ENCODE measurements around the gene TMEM95. TPM values are rescaled to one million over a fixed set of nuclear protein-coding genes. Genes with fewer than 3 reads are reported as not detected.
A peak's percentile ranks its signal among the peaks of the same experiment; 100 is the strongest.

Gene TMEM95
- total RNA-seq, 1 experiment from 2014 or later = 0.50 TPM

DNA sequence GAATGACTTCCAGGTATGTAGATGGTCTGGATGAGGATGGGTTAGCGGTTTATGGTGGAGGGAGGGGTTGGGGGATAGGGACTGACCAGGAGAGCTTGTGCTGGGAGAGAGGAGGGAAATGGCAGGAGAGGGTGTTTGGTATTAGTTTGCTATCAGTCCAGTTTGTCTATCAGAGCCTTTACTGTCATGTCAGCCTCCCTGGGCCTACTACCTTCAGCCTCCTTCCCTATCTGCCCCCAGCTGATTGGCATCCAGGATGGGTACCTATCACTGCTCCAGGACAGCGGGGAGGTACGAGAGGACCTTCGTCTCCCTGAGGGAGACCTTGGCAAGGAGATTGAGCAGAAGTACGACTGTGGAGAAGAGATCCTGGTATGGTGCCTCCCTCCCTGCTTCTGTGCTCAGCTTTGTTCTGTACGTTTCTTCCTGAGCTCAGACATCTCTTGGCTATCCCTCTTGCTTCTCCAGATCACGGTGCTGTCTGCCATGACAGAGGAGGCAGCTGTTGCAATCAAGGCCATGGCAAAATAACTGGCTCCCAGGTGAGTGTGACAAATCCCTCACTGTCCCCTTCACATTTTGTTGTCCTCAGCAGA is 43.7 kb upstream of the TMEM95 start:
- H4K20me1 ChIP-seq (ENCODE audit: insufficient read depth) = peaks cover 56% of the 10 kb centered on the region
- BruUV-seq (replicated peaks) = no TSS peak
- H3K79me2 ChIP-seq (ENCODE audit: low read depth) = peaks cover 68% of the 10 kb centered on the region
- no peak for DNase-seq
- no peak overlapping the region for H3K4me3 ChIP-seq
- peak overlapping the region; percentile 98 for H3K4me2 ChIP-seq
- no peaks in the 10 kb centered on the region for H3K9me2 ChIP-seq (ENCODE audit: insufficient read depth)
- no peaks in the 10 kb centered on the region for H3K9me3 ChIP-seq (ENCODE audit: insufficient read depth, low read depth)
- H2AFZ ChIP-seq = no peak overlapping the region
- ChIA-PET POLR2A (ENCODE audit: unreplicated experiment) (no interaction called here), CTCF (no interaction called here)
- H3K27ac ChIP-seq = peak overlapping the region; percentile 68; the same call in 1 of the 2 replicates
- H3K36me3 ChIP-seq (ENCODE audit: low read depth) = peaks cover 44% of the 10 kb centered on the region
- H3K27me3 ChIP-seq (ENCODE audit: insufficient read depth, low read depth) = no peaks in the 10 kb centered on the region
- H3K4me1 ChIP-seq (replicated peaks; ENCODE audit: insufficient read depth) = peaks cover 45% of the 10 kb centered on the region
- TF ChIP-seq, protein P1, sequence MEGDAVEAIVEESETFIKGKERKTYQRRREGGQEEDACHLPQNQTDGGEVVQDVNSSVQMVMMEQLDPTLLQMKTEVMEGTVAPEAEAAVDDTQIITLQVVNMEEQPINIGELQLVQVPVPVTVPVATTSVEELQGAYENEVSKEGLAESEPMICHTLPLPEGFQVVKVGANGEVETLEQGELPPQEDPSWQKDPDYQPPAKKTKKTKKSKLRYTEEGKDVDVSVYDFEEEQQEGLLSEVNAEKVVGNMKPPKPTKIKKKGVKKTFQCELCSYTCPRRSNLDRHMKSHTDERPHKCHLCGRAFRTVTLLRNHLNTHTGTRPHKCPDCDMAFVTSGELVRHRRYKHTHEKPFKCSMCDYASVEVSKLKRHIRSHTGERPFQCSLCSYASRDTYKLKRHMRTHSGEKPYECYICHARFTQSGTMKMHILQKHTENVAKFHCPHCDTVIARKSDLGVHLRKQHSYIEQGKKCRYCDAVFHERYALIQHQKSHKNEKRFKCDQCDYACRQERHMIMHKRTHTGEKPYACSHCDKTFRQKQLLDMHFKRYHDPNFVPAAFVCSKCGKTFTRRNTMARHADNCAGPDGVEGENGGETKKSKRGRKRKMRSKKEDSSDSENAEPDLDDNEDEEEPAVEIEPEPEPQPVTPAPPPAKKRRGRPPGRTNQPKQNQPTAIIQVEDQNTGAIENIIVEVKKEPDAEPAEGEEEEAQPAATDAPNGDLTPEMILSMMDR (conservative IDR thresholded peaks at IDR 0.05) = no peak
- no peak for TF ChIP-seq EZH2 (IDR thresholded peaks at IDR 0.05; ENCODE audit: low read depth)
- intact Hi-C loops (cut with micrococcal nuclease; ENCODE audit: unreplicated experiment) = no loop called here
- H3F3A ChIP-seq (ENCODE audit: insufficient read depth, low read depth) = peaks cover 82% of the 10 kb centered on the region

DNA sequence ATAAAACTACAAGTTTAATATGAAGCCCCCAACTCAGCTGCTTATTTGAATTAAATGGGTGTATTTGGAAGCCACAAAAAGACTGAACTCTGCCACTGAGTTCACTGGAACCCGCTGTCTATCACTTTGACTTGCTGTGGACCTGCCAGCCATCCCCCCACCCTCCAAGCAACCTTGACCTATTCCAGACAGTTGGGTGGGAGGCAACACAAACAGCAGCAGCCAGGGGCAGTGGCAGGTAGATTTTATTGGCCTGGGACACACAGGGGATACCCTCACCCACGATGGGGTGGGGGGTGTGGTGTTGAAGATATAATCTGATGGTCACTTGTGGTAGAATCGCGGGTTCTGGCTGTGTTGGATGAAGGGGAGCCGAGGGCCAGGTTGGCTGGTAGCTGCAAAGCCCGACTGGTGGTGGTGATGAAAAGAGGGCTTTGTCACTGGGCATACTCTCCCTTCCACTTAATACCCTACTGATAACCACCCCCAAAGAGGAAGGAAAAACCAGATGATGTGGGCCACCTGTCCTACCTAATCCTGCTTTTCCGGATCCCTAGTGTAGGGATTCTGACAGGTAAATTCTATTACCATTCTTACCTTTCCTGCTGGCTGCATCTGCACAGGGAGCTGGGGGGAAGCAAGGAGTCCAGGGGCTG is 42.4 kb upstream of the TMEM95 start:
- H3K4me3 ChIP-seq = no peak overlapping the region
- no peaks in the 10 kb centered on the region for H3K9me2 ChIP-seq (ENCODE audit: insufficient read depth)
- ChIA-PET POLR2A (ENCODE audit: unreplicated experiment) (interaction anchor here (0.6 kb wide), 1 partner anchor 302 kb away, joined by 4 read pairs; the partner anchor contains the start of gene FXR2), CTCF (no interaction called here)
- intact Hi-C loops (cut with micrococcal nuclease; ENCODE audit: unreplicated experiment) = no loop called here
- peaks cover 49% of the 10 kb centered on the region for H3K4me1 ChIP-seq (replicated peaks; ENCODE audit: insufficient read depth)
- no peak overlapping the region for H3K27ac ChIP-seq
- H2AFZ ChIP-seq = no peak overlapping the region
- peaks cover 44% of the 10 kb centered on the region for H3K36me3 ChIP-seq (ENCODE audit: low read depth)
- peak overlapping the region; percentile 94; the same call in 1 of the 2 replicates for H3K4me2 ChIP-seq
- no TSS peak for BruUV-seq (replicated peaks)
- H3K27me3 ChIP-seq (ENCODE audit: insufficient read depth, low read depth) = no peaks in the 10 kb centered on the region
- peaks cover 67% of the 10 kb centered on the region for H3K79me2 ChIP-seq (ENCODE audit: low read depth)
- H3K9me3 ChIP-seq (ENCODE audit: insufficient read depth, low read depth) = no peaks in the 10 kb centered on the region
- peaks cover 56% of the 10 kb centered on the region for H4K20me1 ChIP-seq (ENCODE audit: insufficient read depth)
- no peak for DNase-seq
- TF ChIP-seq, protein P1 (conservative IDR thresholded peaks at IDR 0.05) = no peak
- TF ChIP-seq EZH2 (IDR thresholded peaks at IDR 0.05; ENCODE audit: low read depth) = no peak
- peaks cover 85% of the 10 kb centered on the region for H3F3A ChIP-seq (ENCODE audit: insufficient read depth, low read depth)

DNA sequence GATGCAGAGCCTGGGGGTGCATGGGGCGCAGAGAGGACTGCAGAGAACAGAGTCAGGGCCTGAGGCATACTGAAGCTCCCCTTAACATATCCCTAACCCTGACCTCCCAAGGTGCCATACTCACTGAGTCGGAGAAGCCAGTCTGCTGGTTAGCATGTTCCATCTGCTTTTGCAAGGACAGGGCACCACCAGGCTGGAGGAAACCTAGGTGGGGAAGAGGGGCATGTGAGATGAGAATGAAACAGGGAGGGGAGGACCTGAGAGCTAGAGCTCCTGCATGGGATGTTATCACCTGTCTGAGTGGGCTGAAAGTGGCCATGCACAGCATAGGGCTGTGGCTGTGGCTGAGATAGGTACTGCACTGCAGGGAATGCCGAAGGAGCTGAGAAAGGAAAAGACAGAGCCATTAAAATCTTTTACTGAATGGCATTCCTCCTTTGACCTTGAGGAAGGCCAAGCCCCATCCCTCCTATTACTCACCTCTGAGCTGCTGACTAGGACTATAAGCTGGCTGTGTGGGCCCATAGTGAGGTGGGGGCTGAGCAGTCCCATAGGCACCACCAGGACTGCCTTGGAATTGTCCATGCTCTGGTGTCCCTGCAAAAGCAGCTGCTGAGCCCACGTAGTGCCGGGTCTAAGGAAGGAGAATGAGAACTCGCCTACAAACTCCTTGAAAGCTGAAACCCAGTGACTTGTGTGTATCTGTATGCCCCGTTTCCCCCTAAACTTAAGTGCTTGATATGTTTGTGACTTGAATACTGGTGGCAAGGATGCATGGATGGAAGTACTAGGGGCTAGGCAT is 41.7 kb upstream of the TMEM95 start:
- H3K4me3 ChIP-seq = peak overlapping the region; percentile 97; the same call in 1 of the 2 replicates
- H3K27ac ChIP-seq = peak overlapping the region; percentile 64
- peaks cover 83% of the 10 kb centered on the region for H3F3A ChIP-seq (ENCODE audit: insufficient read depth, low read depth)
- no TSS peak for BruUV-seq (replicated peaks)
- POLR2A ChIA-PET (ENCODE audit: unreplicated experiment) = interaction anchor here (0.6 kb wide), 1 partner anchor 301 kb away, joined by 4 read pairs; the partner anchor contains the start of gene FXR2
- H4K20me1 ChIP-seq (ENCODE audit: insufficient read depth) = peaks cover 56% of the 10 kb centered on the region
- H3K9me3 ChIP-seq (ENCODE audit: insufficient read depth, low read depth) = no peaks in the 10 kb centered on the region
- H3K79me2 ChIP-seq (ENCODE audit: low read depth) = peaks cover 59% of the 10 kb centered on the region
- peaks cover 43% of the 10 kb centered on the region for H3K36me3 ChIP-seq (ENCODE audit: low read depth)
- CTCF ChIA-PET = interaction anchor here (0.7 kb wide), 2 partner anchors 66 to 276 kb away, joined by 3 to 13 read pairs; no protein-coding TSS in a partner anchor
- intact Hi-C loops (cut with micrococcal nuclease; ENCODE audit: unreplicated experiment) = no loop called here
- peak overlapping the region; percentile 94 for H3K4me2 ChIP-seq
- no peak for TF ChIP-seq EZH2 (IDR thresholded peaks at IDR 0.05; ENCODE audit: low read depth)
- TF ChIP-seq, protein P1 (conservative IDR thresholded peaks at IDR 0.05) = 0 out of 2 replicates have a peak, but pooled peaks have one; percentile 28
- H2AFZ ChIP-seq = no peak overlapping the region
- H3K4me1 ChIP-seq (replicated peaks; ENCODE audit: insufficient read depth) = peaks cover 49% of the 10 kb centered on the region
- peak in 1 of 2 experiments; percentile 54 for DNase-seq
- H3K27me3 ChIP-seq (ENCODE audit: insufficient read depth, low read depth) = no peaks in the 10 kb centered on the region
- H3K9me2 ChIP-seq (ENCODE audit: insufficient read depth) = no peaks in the 10 kb centered on the region
